C4-2B (cell line): Measurements from ENCODE around the gene EIF3K.

Experiments used
- ZFX ChIP-seq: fragments of 450-650 bp; IDR thresholded peaks from 2 replicates; pipeline ENCODE4 v1.6.1; 2017
- TF ChIP-seq, protein P1 (sequence below): fragments of 450-650 bp; conservative IDR thresholded peaks from 2 replicates; pipeline ENCODE4 v1.5.1; 2017; ENCODE audit warnings: mild to moderate bottlenecking

GRCh38 chr19:38577826-38578225 lies 41.2 kb upstream of the EIF3K start:
- TF ChIP-seq, protein P1, sequence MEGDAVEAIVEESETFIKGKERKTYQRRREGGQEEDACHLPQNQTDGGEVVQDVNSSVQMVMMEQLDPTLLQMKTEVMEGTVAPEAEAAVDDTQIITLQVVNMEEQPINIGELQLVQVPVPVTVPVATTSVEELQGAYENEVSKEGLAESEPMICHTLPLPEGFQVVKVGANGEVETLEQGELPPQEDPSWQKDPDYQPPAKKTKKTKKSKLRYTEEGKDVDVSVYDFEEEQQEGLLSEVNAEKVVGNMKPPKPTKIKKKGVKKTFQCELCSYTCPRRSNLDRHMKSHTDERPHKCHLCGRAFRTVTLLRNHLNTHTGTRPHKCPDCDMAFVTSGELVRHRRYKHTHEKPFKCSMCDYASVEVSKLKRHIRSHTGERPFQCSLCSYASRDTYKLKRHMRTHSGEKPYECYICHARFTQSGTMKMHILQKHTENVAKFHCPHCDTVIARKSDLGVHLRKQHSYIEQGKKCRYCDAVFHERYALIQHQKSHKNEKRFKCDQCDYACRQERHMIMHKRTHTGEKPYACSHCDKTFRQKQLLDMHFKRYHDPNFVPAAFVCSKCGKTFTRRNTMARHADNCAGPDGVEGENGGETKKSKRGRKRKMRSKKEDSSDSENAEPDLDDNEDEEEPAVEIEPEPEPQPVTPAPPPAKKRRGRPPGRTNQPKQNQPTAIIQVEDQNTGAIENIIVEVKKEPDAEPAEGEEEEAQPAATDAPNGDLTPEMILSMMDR: no peak
- no peak for TF ChIP-seq ZFX
